Measurements from ENCODE around the gene TOX4. TPM values are rescaled to one million over a fixed set of nuclear protein-coding genes. Genes with fewer than 3 reads are reported as not detected.

TOX4 gene
- total and polyA plus RNA-seq, 2 of the 8 experiments (the other 6 are each of a cell fraction or from before 2014, with no cell fraction given), result 51.5 to 58.3 TPM

DNA sequence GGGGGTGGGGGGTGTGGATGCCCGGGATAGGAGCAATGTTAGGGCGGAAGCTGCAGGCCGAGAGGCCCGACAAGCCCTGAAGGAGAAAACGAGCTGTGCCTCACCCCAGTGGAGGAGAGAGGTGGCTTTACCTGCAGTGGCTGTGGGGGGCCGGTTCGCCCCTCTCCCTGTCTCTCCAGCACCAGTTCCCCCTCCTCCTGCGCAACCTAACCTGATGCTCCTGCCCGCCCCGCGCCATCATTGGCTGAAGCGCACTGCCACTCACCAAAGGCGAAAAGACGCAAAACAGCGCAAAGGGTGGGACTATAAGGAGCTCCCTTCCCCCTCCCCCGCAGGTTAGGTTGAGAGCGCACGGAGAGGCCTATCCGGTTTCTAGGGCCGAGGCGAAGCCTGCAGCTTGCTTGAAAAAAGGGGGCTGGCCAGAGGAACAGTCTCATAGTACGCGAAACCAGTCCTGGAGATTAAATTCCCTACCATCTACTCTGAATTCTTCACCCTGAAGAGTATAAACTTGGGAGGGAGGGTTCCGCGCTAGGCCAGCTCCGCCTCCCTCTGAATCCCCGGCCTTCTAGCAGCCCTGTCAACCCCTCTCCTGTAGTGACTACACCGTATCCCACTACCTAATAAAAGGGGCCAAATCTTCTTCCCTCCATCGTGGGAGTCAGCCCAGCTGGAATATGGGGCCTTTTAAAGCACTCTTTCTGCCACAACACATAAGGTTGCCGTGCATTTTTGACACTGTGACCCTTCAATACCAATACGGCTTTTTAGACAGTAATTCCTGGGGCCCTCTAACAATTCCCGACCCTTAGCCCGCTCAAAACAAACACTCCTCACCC is 39.7 kb upstream of the TOX4 start (continued):
- TF ChIP-seq SIN3A (conservative IDR thresholded peaks at IDR 0.05 in 1 of 2, IDR thresholded peaks at IDR 0.05 in 1 of 2; ENCODE audit: low read depth in 1 of 2, low read length in 2 of 2), result peak in 1 of 2 experiments; percentile 71; a peak in 1 of 4 replicates
- TF ChIP-seq YY1 (IDR thresholded peaks at IDR 0.05; ENCODE audit: low read depth, low read length), result no peak; the same call in 1 of the 2 replicates
- no peak for TF ChIP-seq SRF (IDR thresholded peaks at IDR 0.05; ENCODE audit: low read depth, low read length)
- TF ChIP-seq, protein P1, sequence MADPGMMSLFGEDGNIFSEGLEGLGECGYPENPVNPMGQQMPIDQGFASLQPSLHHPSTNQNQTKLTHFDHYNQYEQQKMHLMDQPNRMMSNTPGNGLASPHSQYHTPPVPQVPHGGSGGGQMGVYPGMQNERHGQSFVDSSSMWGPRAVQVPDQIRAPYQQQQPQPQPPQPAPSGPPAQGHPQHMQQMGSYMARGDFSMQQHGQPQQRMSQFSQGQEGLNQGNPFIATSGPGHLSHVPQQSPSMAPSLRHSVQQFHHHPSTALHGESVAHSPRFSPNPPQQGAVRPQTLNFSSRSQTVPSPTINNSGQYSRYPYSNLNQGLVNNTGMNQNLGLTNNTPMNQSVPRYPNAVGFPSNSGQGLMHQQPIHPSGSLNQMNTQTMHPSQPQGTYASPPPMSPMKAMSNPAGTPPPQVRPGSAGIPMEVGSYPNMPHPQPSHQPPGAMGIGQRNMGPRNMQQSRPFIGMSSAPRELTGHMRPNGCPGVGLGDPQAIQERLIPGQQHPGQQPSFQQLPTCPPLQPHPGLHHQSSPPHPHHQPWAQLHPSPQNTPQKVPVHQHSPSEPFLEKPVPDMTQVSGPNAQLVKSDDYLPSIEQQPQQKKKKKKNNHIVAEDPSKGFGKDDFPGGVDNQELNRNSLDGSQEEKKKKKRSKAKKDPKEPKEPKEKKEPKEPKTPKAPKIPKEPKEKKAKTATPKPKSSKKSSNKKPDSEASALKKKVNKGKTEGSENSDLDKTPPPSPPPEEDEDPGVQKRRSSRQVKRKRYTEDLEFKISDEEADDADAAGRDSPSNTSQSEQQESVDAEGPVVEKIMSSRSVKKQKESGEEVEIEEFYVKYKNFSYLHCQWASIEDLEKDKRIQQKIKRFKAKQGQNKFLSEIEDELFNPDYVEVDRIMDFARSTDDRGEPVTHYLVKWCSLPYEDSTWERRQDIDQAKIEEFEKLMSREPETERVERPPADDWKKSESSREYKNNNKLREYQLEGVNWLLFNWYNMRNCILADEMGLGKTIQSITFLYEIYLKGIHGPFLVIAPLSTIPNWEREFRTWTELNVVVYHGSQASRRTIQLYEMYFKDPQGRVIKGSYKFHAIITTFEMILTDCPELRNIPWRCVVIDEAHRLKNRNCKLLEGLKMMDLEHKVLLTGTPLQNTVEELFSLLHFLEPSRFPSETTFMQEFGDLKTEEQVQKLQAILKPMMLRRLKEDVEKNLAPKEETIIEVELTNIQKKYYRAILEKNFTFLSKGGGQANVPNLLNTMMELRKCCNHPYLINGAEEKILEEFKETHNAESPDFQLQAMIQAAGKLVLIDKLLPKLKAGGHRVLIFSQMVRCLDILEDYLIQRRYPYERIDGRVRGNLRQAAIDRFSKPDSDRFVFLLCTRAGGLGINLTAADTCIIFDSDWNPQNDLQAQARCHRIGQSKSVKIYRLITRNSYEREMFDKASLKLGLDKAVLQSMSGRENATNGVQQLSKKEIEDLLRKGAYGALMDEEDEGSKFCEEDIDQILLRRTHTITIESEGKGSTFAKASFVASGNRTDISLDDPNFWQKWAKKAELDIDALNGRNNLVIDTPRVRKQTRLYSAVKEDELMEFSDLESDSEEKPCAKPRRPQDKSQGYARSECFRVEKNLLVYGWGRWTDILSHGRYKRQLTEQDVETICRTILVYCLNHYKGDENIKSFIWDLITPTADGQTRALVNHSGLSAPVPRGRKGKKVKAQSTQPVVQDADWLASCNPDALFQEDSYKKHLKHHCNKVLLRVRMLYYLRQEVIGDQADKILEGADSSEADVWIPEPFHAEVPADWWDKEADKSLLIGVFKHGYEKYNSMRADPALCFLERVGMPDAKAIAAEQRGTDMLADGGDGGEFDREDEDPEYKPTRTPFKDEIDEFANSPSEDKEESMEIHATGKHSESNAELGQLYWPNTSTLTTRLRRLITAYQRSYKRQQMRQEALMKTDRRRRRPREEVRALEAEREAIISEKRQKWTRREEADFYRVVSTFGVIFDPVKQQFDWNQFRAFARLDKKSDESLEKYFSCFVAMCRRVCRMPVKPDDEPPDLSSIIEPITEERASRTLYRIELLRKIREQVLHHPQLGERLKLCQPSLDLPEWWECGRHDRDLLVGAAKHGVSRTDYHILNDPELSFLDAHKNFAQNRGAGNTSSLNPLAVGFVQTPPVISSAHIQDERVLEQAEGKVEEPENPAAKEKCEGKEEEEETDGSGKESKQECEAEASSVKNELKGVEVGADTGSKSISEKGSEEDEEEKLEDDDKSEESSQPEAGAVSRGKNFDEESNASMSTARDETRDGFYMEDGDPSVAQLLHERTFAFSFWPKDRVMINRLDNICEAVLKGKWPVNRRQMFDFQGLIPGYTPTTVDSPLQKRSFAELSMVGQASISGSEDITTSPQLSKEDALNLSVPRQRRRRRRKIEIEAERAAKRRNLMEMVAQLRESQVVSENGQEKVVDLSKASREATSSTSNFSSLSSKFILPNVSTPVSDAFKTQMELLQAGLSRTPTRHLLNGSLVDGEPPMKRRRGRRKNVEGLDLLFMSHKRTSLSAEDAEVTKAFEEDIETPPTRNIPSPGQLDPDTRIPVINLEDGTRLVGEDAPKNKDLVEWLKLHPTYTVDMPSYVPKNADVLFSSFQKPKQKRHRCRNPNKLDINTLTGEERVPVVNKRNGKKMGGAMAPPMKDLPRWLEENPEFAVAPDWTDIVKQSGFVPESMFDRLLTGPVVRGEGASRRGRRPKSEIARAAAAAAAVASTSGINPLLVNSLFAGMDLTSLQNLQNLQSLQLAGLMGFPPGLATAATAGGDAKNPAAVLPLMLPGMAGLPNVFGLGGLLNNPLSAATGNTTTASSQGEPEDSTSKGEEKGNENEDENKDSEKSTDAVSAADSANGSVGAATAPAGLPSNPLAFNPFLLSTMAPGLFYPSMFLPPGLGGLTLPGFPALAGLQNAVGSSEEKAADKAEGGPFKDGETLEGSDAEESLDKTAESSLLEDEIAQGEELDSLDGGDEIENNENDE (IDR thresholded peaks at IDR 0.05; ENCODE audit: insufficient replicate concordance, low read length), result no peak
- no peak for TF ChIP-seq EZH2 (IDR thresholded peaks at IDR 0.05; ENCODE audit: low read depth, low read length, severe bottlenecking)
- no peak for TF ChIP-seq SAP30 (IDR thresholded peaks at IDR 0.05; ENCODE audit: insufficient read depth, insufficient replicate concordance, low read length)
- TF ChIP-seq RBBP5 (IDR thresholded peaks at IDR 0.05; ENCODE audit: borderline replicate concordance, low read depth, low read length), result 0 out of 2 replicates have a peak, but pooled peaks have one; percentile 67
- TF ChIP-seq KDM4A (IDR thresholded peaks at IDR 0.05; ENCODE audit: low read depth, low read length, severe bottlenecking), result no peak
- peak; percentile 46; the same call in 1 of the 2 replicates for TF ChIP-seq TBP (IDR thresholded peaks at IDR 0.05; ENCODE audit: low read depth, low read length)
